ENCODE measurements around the gene SPAG7.

SPAG7 gene

GRCh38 chr17:4978726-4979125 lies 11.1 kb upstream of the SPAG7 start:
- Histone ChIP-seq H3K36me3 (peaks cover 72% of the 10 kb centered on the region), H3K4me1 (peaks cover 41% of the 10 kb centered on the region), H3K9me3 (no peaks in the 10 kb centered on the region), H3K9ac (peak overlapping the region; percentile 33), H3K27ac (peak overlapping the region; percentile 3; the same call in 1 of the 2 replicates), H4K20me1 (no peaks in the 10 kb centered on the region), H3K27me3 (no peaks in the 10 kb centered on the region), H3K4me2 (peak overlapping the region; percentile 49), H3K4me3 (no peak overlapping the region)
- no peak for TF ChIP-seq Cebpa-rat (IDR thresholded peaks at IDR 0.05)

- no peak for TF ChIP-seq Cebpa-rat (IDR thresholded peaks at IDR 0.05)
- no peak overlapping the region; the same call in 1 of the 2 replicates for H3K27ac ChIP-seq
- peaks cover 90% of the 10 kb centered on the region for H3K36me3 ChIP-seq
- H3K27me3 ChIP-seq, result no peaks in the 10 kb centered on the region
- 0 out of 2 replicates have a peak overlapping the region, but pooled peaks have one; percentile 15 for H3K9ac ChIP-seq
- no peak overlapping the region for H3K4me3 ChIP-seq
- H4K20me1 ChIP-seq, result no peaks in the 10 kb centered on the region
- H3K4me1 ChIP-seq, result peaks cover 26% of the 10 kb centered on the region
- H3K4me2 ChIP-seq, result no peak overlapping the region
- H3K9me3 ChIP-seq, result no peaks in the 10 kb centered on the region
These were observed 6.6 kb upstream of the SPAG7 start for GRCh38 chr17:4974115-4974670.

GRCh38 chr17:4973256-4974114 lies 5.9 kb upstream of the SPAG7 start:
- Histone ChIP-seq H3K4me3 (no peak overlapping the region), H4K20me1 (no peaks in the 10 kb centered on the region), H3K4me1 (peaks cover 26% of the 10 kb centered on the region), H3K36me3 (peaks cover 88% of the 10 kb centered on the region), H3K27me3 (no peaks in the 10 kb centered on the region), H3K9ac (0 out of 2 replicates have a peak overlapping the region, but pooled peaks have one; percentile 15), H3K4me2 (no peak overlapping the region), H3K9me3 (no peaks in the 10 kb centered on the region), H3K27ac (no peak overlapping the region; the same call in 1 of the 2 replicates)
- no peak for TF ChIP-seq Cebpa-rat (IDR thresholded peaks at IDR 0.05)

- Histone ChIP-seq H4K20me1 (no peaks in the 10 kb centered on the region), H3K27ac (no peak overlapping the region), H3K9me3 (no peaks in the 10 kb centered on the region), H3K9ac (no peak overlapping the region), H3K4me2 (no peak overlapping the region), H3K27me3 (no peaks in the 10 kb centered on the region), H3K4me1 (peaks cover 28% of the 10 kb centered on the region), H3K36me3 (peaks cover 80% of the 10 kb centered on the region), H3K4me3 (no peak overlapping the region)
- no peak for TF ChIP-seq Cebpa-rat (IDR thresholded peaks at IDR 0.05)
These were observed 5.1 kb upstream of the SPAG7 start for GRCh38 chr17:4972752-4973151.

GRCh38 chr17:4972322-4972721 lies 4.7 kb upstream of the SPAG7 start:
- no peak overlapping the region for H3K4me3 ChIP-seq
- peaks cover 28% of the 10 kb centered on the region for H3K4me1 ChIP-seq
- H3K9me3 ChIP-seq, result no peaks in the 10 kb centered on the region
- no peaks in the 10 kb centered on the region for H4K20me1 ChIP-seq
- peaks cover 76% of the 10 kb centered on the region for H3K36me3 ChIP-seq
- no peak for TF ChIP-seq Cebpa-rat (IDR thresholded peaks at IDR 0.05)
- no peak overlapping the region for H3K27ac ChIP-seq
- H3K27me3 ChIP-seq, result no peaks in the 10 kb centered on the region
- no peak overlapping the region for H3K4me2 ChIP-seq
- H3K9ac ChIP-seq, result no peak overlapping the region

- Histone ChIP-seq H3K27ac (no peak overlapping the region), H3K36me3 (peaks cover 71% of the 10 kb centered on the region), H3K27me3 (no peaks in the 10 kb centered on the region)
These were observed 4.2 kb upstream of the SPAG7 start for GRCh38 chr17:4971826-4972225.

GRCh38 chr17:4970273-4970672 lies 2.7 kb upstream of the SPAG7 start:
- no peak overlapping the region for H3K27ac ChIP-seq
- no peaks in the 10 kb centered on the region for H3K9me3 ChIP-seq
- peaks cover 42% of the 10 kb centered on the region for H3K4me1 ChIP-seq
- H4K20me1 ChIP-seq, result no peaks in the 10 kb centered on the region
- H3K36me3 ChIP-seq, result peaks cover 70% of the 10 kb centered on the region
- no peaks in the 10 kb centered on the region for H3K27me3 ChIP-seq
- H3K4me3 ChIP-seq, result no peak overlapping the region
- peak overlapping the region; percentile 83; the same call in 1 of the 2 replicates for H3K9ac ChIP-seq
- no peak overlapping the region for H3K4me2 ChIP-seq
- no peak for TF ChIP-seq Cebpa-rat (IDR thresholded peaks at IDR 0.05)

More at GRCh38 chr17:4971826-4972225, 4.2 kb upstream of the SPAG7 start:
- Histone ChIP-seq H3K9me3 (no peaks in the 10 kb centered on the region), H3K9ac (no peak overlapping the region), H3K4me2 (no peak overlapping the region), H3K4me1 (peaks cover 28% of the 10 kb centered on the region), H4K20me1 (no peaks in the 10 kb centered on the region), H3K4me3 (no peak overlapping the region)
- TF ChIP-seq Cebpa-rat (IDR thresholded peaks at IDR 0.05), result no peak

GRCh38 chr17:4969551-4970173 lies 2.0 kb upstream of the SPAG7 start:
- H3K4me2 ChIP-seq, result peak overlapping the region; percentile 99; the same call in 1 of the 2 replicates
- H3K27ac ChIP-seq, result peak overlapping the region; percentile 81
- no peaks in the 10 kb centered on the region for H4K20me1 ChIP-seq
- H3K4me3 ChIP-seq, result no peak overlapping the region
- peak overlapping the region; percentile 83 for H3K9ac ChIP-seq
- TF ChIP-seq Cebpa-rat (IDR thresholded peaks at IDR 0.05), result no peak
- H3K9me3 ChIP-seq, result no peaks in the 10 kb centered on the region
- H3K27me3 ChIP-seq, result no peaks in the 10 kb centered on the region
- peaks cover 69% of the 10 kb centered on the region for H3K36me3 ChIP-seq
- H3K4me1 ChIP-seq, result peaks cover 42% of the 10 kb centered on the region

- Histone ChIP-seq H4K20me1 (no peaks in the 10 kb centered on the region), H3K36me3 (peaks cover 64% of the 10 kb centered on the region), H3K9ac (peak overlapping the region; percentile 83), H3K27ac (peak overlapping the region; percentile 81), H3K9me3 (no peaks in the 10 kb centered on the region), H3K4me1 (peaks cover 36% of the 10 kb centered on the region), H3K4me2 (peak overlapping the region; percentile 99), H3K4me3 (peak overlapping the region; percentile 75), H3K27me3 (no peaks in the 10 kb centered on the region)
- TF ChIP-seq Cebpa-rat (IDR thresholded peaks at IDR 0.05), result no peak
These were observed 1.5 kb upstream of the SPAG7 start for GRCh38 chr17:4969047-4969550.
